HG03280 (cell line): ENCODE results near the gene RAPGEF5.

Experiments
- ATAC-seq: cut with Tn5 transposase; IDR thresholded peaks from one replicate; pipeline ENCODE4 v1.9.1; 2021; ENCODE audit warnings: mild to moderate bottlenecking, moderate library complexity; ENCODE audit not compliant: unreplicated experiment

The RAPGEF5 gene

GRCh38 chr7:22378199-22378980, 21.4 kb upstream of the RAPGEF5 start:
- ATAC-seq, result no peak

- no peak for ATAC-seq
Observed at GRCh38 chr7:22377703-22378102, 20.7 kb upstream of the RAPGEF5 start.

GRCh38 chr7:22375359-22376048, 18.6 kb upstream of the RAPGEF5 start:
- ATAC-seq, result no peak

GRCh38 chr7:22373911-22374310, 17.0 kb upstream of the RAPGEF5 start:
- no peak for ATAC-seq

- no peak for ATAC-seq
Observed at GRCh38 chr7:22373388-22373787, 16.4 kb upstream of the RAPGEF5 start.

- no peak for ATAC-seq
Observed at GRCh38 chr7:22372863-22373262, 15.9 kb upstream of the RAPGEF5 start.

- ATAC-seq, result no peak
Observed at GRCh38 chr7:22371878-22372277, 14.9 kb upstream of the RAPGEF5 start.

GRCh38 chr7:22364900-22365299, 7.9 kb upstream of the RAPGEF5 start:
- ATAC-seq, result no peak

GRCh38 chr7:22363756-22364422, 6.9 kb upstream of the RAPGEF5 start:
- no peak for ATAC-seq

GRCh38 chr7:22361795-22362194, 4.8 kb upstream of the RAPGEF5 start:
- no peak for ATAC-seq

- ATAC-seq, result no peak
Observed at GRCh38 chr7:22361320-22361719, 4.4 kb upstream of the RAPGEF5 start.

- no peak for ATAC-seq
Observed at GRCh38 chr7:22358820-22359697, 2.1 kb upstream of the RAPGEF5 start.

GRCh38 chr7:22357311-22358175, 589 bp upstream of the RAPGEF5 start:
- ATAC-seq, result no peak

- ATAC-seq, result peak; percentile 14
Observed at GRCh38 chr7:22356010-22356691, 803 bp downstream of the RAPGEF5 start.

GRCh38 chr7:22355620-22356009, 1.3 kb downstream of the RAPGEF5 start:
- no peak for ATAC-seq

- no peak for ATAC-seq
Observed at GRCh38 chr7:22354462-22354861, 2.5 kb downstream of the RAPGEF5 start.

- ATAC-seq, result no peak
Observed at GRCh38 chr7:22352887-22353286, 4.1 kb downstream of the RAPGEF5 start.

- no peak for ATAC-seq
Observed at GRCh38 chr7:22351878-22352277, 5.1 kb downstream of the RAPGEF5 start.

- peak; percentile 83 for ATAC-seq
Observed at GRCh38 chr7:22351329-22351692, 5.6 kb downstream of the RAPGEF5 start.
